GM19324 (cell line): ENCODE data around the gene TMEM132D.

ENCODE experiments used
- ATAC-seq: cut with Tn5 transposase; IDR thresholded peaks from one replicate; pipeline ENCODE4 v1.9.1; 2021; ENCODE audit warnings: mild to moderate bottlenecking, moderate library complexity; ENCODE audit not compliant: unreplicated experiment, low FRiP score

Gene TMEM132D

DNA sequence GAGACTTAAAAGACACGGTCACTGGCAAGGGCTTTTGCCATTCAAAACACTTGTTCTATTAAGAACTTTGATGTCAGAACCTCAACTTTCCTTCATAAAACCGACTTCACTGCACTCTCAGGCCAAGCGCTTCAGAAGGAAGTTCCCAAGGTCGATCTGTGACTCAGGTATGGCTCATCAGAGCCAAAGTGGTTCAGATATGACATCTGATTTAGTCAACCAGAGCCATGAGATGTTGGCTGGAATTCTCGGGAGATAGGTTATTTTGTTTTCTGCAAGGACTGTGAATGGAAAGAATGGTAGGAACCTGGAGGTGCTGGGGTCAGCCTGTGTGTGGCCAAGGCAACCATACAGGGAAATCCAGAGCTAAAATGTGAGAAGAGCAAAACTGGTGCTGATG is 604.9 kb downstream of the TMEM132D start:
- ATAC-seq, result no peak

GRCh38 chr12:129296671-129297070 is 607.2 kb downstream of the TMEM132D start:
- no peak for ATAC-seq

DNA sequence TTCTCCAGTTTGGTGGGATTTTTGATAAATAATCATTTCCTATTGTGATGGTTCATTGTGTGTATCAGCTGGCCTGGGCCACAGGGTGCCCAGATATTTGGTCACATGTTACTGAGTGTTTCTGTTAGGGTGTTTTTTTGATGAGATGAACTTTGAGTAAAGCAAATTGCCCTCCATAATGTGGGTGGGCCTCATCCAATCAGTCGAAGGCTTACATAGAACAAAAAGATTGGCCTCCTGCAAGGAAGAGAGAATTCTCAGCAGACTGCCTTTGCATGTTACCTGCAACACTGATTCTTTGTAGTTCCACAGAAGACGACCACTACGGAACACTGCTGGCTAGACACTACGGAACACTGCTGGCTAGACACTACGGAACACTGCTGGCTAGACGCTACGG is 609.0 kb downstream of the TMEM132D start:
- no peak for ATAC-seq

DNA sequence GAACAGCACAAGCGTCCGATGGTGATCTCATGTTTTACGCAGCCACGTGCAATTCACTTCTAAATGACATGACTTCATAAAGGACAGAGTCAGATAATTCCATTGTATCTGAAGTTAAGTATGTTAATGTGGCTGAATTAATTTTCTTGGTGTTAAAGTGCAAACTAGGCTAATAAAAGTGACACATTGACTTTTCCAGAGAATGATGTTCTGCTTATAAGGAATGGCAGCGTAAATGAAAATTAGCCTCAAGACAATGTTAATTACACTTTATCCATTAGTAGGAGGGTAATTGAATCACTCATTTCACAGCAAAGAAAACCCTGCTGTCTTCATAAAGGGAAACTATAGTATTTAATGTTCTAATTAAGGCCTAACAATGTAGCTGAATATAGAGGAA is 624.1 kb downstream of the TMEM132D start:
- ATAC-seq, result no peak

- ATAC-seq, result no peak
Observed at GRCh38 chr12:129276361-129277060, 627.3 kb downstream of the TMEM132D start.

- ATAC-seq, result no peak
Observed at GRCh38 chr12:129269756-129270495, 633.9 kb downstream of the TMEM132D start.

DNA sequence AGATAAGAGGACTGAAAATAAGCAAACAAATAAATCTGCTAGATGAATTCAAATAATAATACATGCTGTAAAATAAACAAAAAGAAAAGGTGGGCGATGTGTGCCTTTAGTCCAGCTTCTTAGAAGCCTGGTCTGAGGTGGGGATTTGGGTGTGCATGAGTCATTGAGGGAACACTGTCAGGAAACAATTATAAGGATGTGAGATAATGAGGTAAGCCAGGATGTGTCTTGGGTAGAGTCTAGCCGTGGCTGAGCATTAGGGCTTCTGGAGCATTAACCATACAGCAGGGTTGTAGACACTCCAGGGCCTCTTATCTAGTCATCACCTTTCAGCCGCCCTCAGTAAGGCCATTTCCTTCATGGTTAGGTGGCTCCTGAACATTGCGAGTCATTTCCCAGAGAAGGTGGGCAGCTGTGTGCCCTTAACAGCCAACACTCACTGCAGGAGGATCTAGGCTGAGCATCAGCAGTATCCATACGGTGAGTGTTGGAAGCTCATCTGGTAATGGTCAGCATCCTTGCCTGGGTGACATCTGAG is 645.0 kb downstream of the TMEM132D start:
- ATAC-seq, result no peak

GRCh38 chr12:129257524-129257923 is 646.3 kb downstream of the TMEM132D start:
- ATAC-seq, result no peak

DNA sequence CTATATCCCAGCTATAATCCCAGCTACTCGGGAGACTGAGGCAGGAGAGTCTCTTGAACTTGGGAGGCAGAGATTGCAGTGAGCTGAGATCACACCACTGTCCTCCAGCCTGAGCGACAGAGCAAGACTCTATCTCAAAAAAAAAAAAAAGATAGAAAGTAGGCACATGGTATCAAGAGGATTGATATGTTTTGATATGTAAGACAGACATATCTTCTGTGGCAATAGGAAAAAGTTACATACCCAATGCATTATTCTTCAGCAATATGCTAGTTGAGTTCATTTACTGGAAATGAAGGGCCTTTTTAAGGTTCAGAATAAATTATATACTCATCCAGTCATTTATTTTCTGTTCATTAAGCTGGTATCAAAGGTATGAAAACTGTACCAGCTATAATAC is 657.2 kb downstream of the TMEM132D start:
- no peak for ATAC-seq

DNA sequence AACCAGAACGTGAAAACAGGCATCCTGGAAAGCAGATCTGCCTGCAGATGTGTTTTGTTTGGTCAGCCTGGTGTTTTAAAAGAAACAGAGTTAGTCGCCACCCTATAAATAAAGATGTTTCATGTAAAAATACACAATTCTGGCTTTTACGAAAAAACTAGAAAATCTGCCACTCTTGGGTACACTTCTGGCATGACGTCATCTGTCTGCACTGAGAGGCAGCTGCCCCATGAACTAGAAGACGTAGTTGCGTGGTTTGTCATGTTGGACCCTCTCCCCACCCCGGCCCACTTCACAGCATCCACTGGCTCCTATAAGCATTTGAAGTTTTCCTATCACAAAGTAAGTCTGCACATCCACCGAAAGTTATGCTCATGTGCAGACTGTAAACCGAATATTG is 658.1 kb downstream of the TMEM132D start:
- ATAC-seq, result no peak

DNA sequence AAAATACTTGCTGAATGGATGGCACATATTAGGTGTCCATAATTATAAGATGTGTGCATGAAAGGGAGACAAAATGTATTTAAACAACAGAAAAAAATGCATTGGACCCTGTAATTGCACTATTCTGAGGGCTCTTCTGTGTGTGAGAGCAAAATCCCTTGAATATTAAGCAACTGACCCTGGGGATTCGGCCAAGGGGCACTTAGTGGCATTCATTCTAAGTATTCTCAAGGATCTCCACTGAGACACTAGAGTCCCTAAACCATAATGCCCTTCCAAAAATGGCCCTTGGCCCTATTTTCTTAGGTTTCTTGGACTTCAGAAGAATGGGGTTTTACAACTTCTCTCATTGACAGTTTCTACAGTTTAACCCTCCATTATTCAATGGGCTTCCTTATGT is 662.0 kb downstream of the TMEM132D start:
- ATAC-seq, result no peak

GRCh38 chr12:129237881-129238280 is 665.9 kb downstream of the TMEM132D start:
- ATAC-seq, result no peak

DNA sequence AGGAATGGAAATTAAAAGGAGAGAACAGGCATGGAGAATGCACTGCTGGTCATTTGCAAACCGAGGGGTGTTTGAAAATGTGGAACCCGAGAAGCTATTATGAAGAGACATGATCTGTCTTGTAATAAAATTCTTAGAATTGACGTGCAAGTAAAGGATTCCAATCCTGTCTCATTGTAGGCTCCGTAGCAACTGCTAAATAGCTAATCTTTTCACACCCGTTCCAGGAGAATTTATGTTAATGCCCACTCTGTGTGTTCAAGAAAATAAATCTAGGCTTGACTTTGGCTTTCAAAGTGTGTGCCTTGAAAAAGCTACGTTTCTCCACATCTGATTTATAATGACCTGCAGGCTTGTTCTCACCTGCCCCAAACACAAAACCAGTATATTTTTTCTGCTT is 669.6 kb downstream of the TMEM132D start:
- ATAC-seq, result no peak

DNA sequence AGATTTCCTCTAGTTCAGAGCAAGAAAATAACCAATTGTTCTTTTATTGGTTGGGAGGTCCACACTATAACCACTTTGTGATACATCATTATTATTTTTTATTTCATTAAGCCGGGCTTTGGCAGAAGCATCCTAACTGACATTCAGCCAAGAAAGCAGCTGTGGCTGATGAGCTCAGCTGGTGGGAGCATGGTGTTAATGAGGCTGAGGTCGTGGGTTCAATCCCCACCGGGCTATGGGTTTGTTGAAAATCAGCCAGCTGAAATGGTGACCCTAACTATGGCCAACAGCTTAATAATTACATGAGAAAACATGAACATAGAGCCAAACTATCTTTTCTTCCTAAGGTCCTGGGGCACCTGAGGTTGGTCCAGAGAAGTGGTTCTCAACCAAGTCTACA is 672.3 kb downstream of the TMEM132D start:
- ATAC-seq, result no peak

- ATAC-seq, result no peak
Observed at GRCh38 chr12:129230995-129231394, 672.8 kb downstream of the TMEM132D start.

GRCh38 chr12:129226851-129227250 is 677.0 kb downstream of the TMEM132D start:
- no peak for ATAC-seq

DNA sequence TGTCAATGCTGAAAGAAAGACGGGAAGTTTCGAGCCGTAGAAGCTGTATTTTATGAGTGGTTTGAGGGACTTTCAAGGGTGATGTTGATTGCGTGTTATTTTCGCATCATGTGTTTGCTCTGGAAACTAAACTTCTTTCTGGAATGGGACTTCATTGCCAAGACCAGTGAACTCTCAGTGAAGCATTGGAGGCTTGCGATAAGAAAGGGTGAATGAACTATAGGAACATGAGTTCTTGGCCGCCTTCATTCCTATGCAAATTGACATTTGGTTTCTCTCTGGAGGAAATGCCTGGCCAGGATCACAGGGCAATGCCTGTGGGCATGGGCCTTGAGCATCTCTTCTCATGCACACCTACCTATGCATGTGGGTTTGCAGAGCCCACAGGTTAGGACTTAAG is 677.8 kb downstream of the TMEM132D start:
- no peak for ATAC-seq

GRCh38 chr12:129215556-129215955 is 688.3 kb downstream of the TMEM132D start:
- ATAC-seq, result no peak

DNA sequence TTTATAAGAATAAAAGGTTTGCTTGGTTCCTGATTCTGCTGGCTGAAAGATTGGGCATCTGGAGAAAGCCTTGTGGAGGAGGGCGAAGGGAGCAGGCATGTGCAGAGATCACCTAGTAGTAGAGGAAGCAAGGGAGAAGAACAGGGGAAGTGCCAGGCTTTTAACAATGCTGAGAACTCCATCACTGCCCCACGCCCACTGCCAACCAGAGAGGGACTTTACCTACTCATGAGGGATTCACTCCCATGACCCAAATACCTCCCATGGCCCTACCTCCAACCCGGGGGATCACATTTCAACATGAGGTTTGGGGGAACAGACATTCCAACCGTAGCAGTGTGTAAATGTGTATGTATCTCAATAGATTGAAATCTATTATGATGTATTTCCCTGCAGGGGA is 690.3 kb downstream of the TMEM132D start:
- ATAC-seq, result no peak

- ATAC-seq, result no peak
Observed at GRCh38 chr12:129211862-129212630, 691.8 kb downstream of the TMEM132D start.

GRCh38 chr12:129208566-129208965 is 695.3 kb downstream of the TMEM132D start:
- ATAC-seq, result no peak
